Measurements from ENCODE around the gene MAST4.

MAST4 gene

DNA sequence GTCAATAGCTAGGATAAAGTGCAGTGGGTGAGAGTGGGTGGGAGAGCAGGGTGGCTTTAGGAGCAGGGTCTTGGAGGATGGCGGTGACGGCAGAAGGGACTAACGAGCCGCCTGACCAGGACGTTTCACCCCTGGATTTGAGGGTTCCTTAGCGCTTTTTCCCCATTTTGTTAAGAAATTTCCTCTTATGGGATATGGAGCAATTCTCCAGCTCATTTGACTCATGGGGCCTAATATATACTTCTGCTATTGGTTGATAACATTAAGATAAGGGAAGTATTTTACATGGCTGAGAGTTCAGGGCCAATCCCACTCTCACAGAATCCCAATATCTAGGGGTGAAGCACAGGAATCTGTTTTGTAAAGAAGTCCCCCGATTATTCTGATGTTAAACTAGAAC lies 582.8 kb downstream of the MAST4 start:
- Histone ChIP-seq H3K9me3 (ENCODE audit: severe bottlenecking) (no peaks in the 10 kb centered on the region), H3K27me3 (ENCODE audit: insufficient read depth, poor library complexity, severe bottlenecking) (no peaks in the 10 kb centered on the region), H3K27ac (ENCODE audit: poor library complexity, severe bottlenecking) (no peak overlapping the region), H3K4me1 (ENCODE audit: insufficient read depth, poor library complexity, severe bottlenecking) (no peaks in the 10 kb centered on the region), H3K4me3 (ENCODE audit: severe bottlenecking) (no peak overlapping the region), H3K36me3 (ENCODE audit: low read depth) (no peaks in the 10 kb centered on the region)
- TF ChIP-seq, protein P1, sequence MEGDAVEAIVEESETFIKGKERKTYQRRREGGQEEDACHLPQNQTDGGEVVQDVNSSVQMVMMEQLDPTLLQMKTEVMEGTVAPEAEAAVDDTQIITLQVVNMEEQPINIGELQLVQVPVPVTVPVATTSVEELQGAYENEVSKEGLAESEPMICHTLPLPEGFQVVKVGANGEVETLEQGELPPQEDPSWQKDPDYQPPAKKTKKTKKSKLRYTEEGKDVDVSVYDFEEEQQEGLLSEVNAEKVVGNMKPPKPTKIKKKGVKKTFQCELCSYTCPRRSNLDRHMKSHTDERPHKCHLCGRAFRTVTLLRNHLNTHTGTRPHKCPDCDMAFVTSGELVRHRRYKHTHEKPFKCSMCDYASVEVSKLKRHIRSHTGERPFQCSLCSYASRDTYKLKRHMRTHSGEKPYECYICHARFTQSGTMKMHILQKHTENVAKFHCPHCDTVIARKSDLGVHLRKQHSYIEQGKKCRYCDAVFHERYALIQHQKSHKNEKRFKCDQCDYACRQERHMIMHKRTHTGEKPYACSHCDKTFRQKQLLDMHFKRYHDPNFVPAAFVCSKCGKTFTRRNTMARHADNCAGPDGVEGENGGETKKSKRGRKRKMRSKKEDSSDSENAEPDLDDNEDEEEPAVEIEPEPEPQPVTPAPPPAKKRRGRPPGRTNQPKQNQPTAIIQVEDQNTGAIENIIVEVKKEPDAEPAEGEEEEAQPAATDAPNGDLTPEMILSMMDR (IDR thresholded peaks at IDR 0.05; ENCODE audit: poor library complexity, severe bottlenecking): no peak
- DNase-seq (ENCODE audit: low spot score) (no peak), ATAC-seq (ENCODE audit: low read depth) (no peak)

DNA sequence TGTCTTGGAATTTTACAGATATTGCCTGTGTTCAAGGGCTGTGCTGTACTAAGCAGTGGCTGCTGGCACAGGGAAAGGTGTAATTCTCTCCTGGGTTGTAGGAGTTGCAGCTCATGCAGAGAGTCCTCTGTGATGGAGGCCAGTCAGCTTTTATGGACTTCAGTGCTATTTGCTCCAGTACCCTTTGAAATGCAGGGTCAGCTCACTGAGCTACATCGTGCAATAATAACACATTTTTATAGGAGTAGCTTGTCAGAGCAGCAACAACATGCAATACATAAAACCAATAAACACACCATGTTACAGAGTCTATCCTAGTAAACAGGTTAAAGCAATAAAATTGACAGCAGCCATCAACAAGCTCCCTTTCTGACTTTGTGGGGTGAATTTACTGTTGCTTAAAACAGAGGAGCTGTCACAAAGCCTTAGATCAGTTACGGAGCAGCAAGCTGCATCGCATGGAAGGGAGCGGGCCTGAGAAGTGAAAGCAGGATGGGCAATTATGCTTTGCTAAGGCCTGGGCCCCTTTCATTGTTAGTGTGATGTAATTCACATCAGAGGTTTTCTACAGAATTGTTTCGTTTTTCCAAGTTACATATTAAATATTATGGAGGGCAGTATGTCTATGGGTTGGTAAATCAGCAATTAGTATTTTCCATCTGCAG lies 583.6 kb downstream of the MAST4 start:
- Histone ChIP-seq H3K36me3 (ENCODE audit: low read depth) (no peaks in the 10 kb centered on the region), H3K4me1 (ENCODE audit: insufficient read depth, poor library complexity, severe bottlenecking) (no peaks in the 10 kb centered on the region), H3K27me3 (ENCODE audit: insufficient read depth, poor library complexity, severe bottlenecking) (no peaks in the 10 kb centered on the region), H3K4me3 (ENCODE audit: severe bottlenecking) (no peak overlapping the region), H3K27ac (ENCODE audit: poor library complexity, severe bottlenecking) (no peak overlapping the region), H3K9me3 (ENCODE audit: severe bottlenecking) (no peaks in the 10 kb centered on the region)
- TF ChIP-seq, protein P1 (IDR thresholded peaks at IDR 0.05; ENCODE audit: poor library complexity, severe bottlenecking): no peak
- ATAC-seq (ENCODE audit: low read depth): no peak
- no peak for DNase-seq (ENCODE audit: low spot score)

DNA sequence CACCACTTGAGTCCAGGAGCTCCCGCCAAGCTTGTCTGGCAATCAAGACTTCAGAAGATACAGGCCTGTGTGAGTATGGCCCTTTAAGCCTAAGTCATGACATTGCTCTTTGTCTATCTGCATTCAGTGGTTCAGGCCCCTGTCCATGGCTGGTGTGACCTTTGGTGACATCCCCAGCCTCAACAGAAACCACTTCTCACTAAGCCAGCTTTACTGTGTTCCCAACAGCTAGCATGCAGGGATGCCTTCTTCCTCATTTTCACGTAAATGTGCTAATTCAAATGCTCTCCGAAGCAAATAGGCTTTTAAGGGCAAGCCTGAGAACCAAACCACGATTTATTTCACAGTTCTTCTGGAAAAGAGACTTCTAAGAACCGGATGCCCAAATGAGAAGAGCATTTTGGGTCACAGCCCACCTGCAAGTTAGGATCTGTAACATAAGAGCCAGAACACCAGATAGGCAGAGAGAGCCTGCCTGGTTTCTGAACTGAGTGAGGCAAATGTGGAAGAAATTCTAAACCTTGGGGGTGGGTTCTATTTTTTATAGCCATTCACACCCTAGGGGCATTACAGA lies 585.5 kb downstream of the MAST4 start:
- Histone ChIP-seq H3K4me3 (ENCODE audit: severe bottlenecking) (no peak overlapping the region), H3K27ac (ENCODE audit: poor library complexity, severe bottlenecking) (no peak overlapping the region), H3K36me3 (ENCODE audit: low read depth) (no peaks in the 10 kb centered on the region), H3K4me1 (ENCODE audit: insufficient read depth, poor library complexity, severe bottlenecking) (no peaks in the 10 kb centered on the region), H3K9me3 (ENCODE audit: severe bottlenecking) (no peaks in the 10 kb centered on the region), H3K27me3 (ENCODE audit: insufficient read depth, poor library complexity, severe bottlenecking) (no peaks in the 10 kb centered on the region)
- ATAC-seq (ENCODE audit: low read depth) (no peak), DNase-seq (ENCODE audit: low spot score) (no peak)
- TF ChIP-seq, protein P1 (IDR thresholded peaks at IDR 0.05; ENCODE audit: poor library complexity, severe bottlenecking): no peak

DNA sequence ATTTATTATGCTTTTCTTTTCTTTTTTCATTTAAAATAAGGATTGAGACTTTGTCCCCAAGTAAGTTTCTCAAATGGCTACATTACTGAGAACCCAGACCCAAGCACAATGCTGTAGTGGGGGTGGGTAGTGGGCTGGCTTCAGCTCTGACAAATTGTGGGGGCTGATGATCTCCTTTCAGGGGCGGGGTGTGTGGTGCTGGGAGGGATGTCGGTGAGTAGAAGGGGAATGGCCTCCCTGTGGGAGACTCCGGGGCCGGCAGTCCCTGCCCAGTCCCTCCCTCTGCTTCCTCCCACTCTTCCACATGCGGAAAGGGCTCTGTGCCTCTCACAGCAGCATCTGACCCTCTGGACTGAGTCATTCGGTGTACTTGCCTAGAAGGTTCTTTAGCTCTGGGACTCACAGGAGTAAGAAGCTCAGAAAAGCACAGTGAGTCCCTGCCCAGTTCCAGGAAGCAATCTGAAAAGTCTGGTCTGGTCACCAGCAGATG lies 586.2 kb downstream of the MAST4 start:
- Histone ChIP-seq H3K4me1 (ENCODE audit: insufficient read depth, poor library complexity, severe bottlenecking) (no peaks in the 10 kb centered on the region), H3K9me3 (ENCODE audit: severe bottlenecking) (no peaks in the 10 kb centered on the region), H3K27me3 (ENCODE audit: insufficient read depth, poor library complexity, severe bottlenecking) (no peaks in the 10 kb centered on the region), H3K4me3 (ENCODE audit: severe bottlenecking) (no peak overlapping the region), H3K27ac (ENCODE audit: poor library complexity, severe bottlenecking) (no peak overlapping the region), H3K36me3 (ENCODE audit: low read depth) (no peaks in the 10 kb centered on the region)
- DNase-seq (ENCODE audit: low spot score) (no peak), ATAC-seq (ENCODE audit: low read depth) (peak; percentile 75)
- TF ChIP-seq, protein P1 (IDR thresholded peaks at IDR 0.05; ENCODE audit: poor library complexity, severe bottlenecking): no peak

DNA sequence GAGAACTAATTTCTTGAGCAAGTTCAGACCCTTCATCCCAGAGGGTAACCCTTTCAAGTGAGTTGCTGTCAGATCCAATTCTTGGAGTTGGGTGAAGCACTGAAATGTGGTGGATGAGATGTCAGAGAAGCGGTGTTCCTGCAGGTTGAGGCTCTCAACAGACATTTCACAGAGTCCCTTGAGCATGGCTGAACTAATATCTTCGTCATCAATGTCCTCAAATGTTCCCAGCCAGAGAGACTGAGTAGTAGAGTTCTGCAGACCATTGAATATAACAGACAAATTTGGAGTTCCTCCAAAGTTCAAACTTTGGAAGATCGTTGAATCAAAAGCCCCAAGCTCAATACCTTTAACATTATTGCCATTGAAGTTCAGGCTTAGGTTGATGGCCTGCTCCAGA lies 587.7 kb downstream of the MAST4 start:
- Histone ChIP-seq H3K36me3 (ENCODE audit: low read depth) (no peaks in the 10 kb centered on the region), H3K27me3 (ENCODE audit: insufficient read depth, poor library complexity, severe bottlenecking) (no peaks in the 10 kb centered on the region), H3K4me3 (ENCODE audit: severe bottlenecking) (no peak overlapping the region), H3K9me3 (ENCODE audit: severe bottlenecking) (no peaks in the 10 kb centered on the region), H3K27ac (ENCODE audit: poor library complexity, severe bottlenecking) (no peak overlapping the region), H3K4me1 (ENCODE audit: insufficient read depth, poor library complexity, severe bottlenecking) (no peaks in the 10 kb centered on the region)
- ATAC-seq (ENCODE audit: low read depth) (no peak), DNase-seq (ENCODE audit: low spot score) (no peak)
- TF ChIP-seq, protein P1 (IDR thresholded peaks at IDR 0.05; ENCODE audit: poor library complexity, severe bottlenecking): no peak

Measured in RWPE2 (cell line).